Measurements from ENCODE around the gene VCL. TPM values are rescaled to one million over a fixed set of nuclear protein-coding genes. Genes with fewer than 3 reads are reported as not detected.

Gene VCL
- total RNA-seq, 4 donors from 2014 or later = 53.3 to 90.4 (median 63.1) TPM

GRCh38 chr10:73970845-73971244, 27.1 kb upstream of the VCL start:
- no peak for DNase-seq (ENCODE audit: low spot score in 2 of 2)
- intact Hi-C loops (cut with DNase I; ENCODE audit: low total_unique reads) = no loop called here
- 86 to 90% methylated on average over 2 of the region's 2 CpGs for WGBS, 2 donors
- TF ChIP-seq POLR2A (IDR thresholded peaks at IDR 0.05) (no peak), CTCF (IDR thresholded peaks at IDR 0.05) (no peak)
- H3K4me3 ChIP-seq (ENCODE audit: low read depth, poor library complexity, severe bottlenecking) = no peak overlapping the region

- TF ChIP-seq CTCF (IDR thresholded peaks at IDR 0.05) (no peak), POLR2A (IDR thresholded peaks at IDR 0.05) (no peak)
- no peak overlapping the region for H3K4me3 ChIP-seq (ENCODE audit: low read depth, poor library complexity, severe bottlenecking)
- DNase-seq (ENCODE audit: low spot score in 2 of 2) = peak in 1 of 2 donors; percentile 4
- intact Hi-C loops (cut with DNase I; ENCODE audit: low total_unique reads) = no loop called here
- 95 to 96% methylated on average over 2 of the region's 2 CpGs for WGBS, 2 donors
These were observed 26.1 kb upstream of the VCL start for GRCh38 chr10:73971636-73972354.

DNA sequence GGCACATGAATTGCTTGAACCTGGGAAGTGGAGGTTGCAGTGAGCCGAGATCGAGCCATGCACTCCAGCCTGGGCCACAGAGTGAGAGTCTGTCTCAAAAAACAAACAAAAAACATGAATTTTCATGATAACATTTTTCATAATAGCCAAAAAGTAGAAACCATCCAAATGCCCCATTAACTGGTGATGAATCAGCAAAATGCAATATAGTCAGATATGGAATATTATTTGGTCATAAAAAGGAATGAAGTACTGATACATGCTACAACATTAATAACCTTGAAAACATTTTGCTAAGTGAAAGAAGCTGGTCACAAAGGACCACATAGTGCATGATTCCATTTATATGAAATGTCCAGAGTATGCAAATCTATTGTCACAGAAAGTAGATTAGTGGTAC, 24.5 kb upstream of the VCL start:
- H3K4me3 ChIP-seq (ENCODE audit: low read depth, poor library complexity, severe bottlenecking) = no peak overlapping the region
- WGBS, 2 donors = 96 to 100% methylated on average over 2 of the region's 2 CpGs
- DNase-seq (ENCODE audit: low spot score in 2 of 2) = no peak
- TF ChIP-seq POLR2A (IDR thresholded peaks at IDR 0.05) (no peak), CTCF (IDR thresholded peaks at IDR 0.05) (no peak)
- intact Hi-C loops (cut with DNase I; ENCODE audit: low total_unique reads) = no loop called here

- intact Hi-C loops (cut with DNase I; ENCODE audit: low total_unique reads) = no loop called here
- no peak overlapping the region for H3K4me3 ChIP-seq (ENCODE audit: low read depth, poor library complexity, severe bottlenecking)
- TF ChIP-seq POLR2A (IDR thresholded peaks at IDR 0.05) = no peak
- DNase-seq (ENCODE audit: low spot score in 2 of 2) = no peak
- 82 to 84% methylated on average over 5 of the region's 5 CpGs for WGBS, 2 donors
These were observed 23.5 kb upstream of the VCL start for GRCh38 chr10:73974309-73974946.

DNA sequence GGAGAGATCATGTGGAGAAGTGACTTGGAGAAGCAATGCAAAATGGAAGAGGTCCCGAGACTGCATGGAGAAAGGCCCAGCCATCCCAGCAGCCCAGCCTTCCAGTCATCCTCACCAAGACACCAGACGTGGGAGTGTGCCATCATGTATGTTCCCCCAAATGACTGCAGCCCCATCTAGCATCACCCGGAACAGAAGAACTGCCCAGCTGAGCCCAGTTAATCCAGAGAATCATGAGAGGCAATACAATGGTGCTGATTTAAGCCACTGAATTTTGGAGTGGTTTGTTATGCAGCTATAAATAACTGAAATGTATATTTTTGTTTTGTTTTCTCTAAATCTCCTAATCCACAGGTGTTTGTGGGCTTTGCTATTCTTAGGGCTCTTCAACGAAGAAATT, 22.5 kb upstream of the VCL start:
- DNase-seq (ENCODE audit: low spot score in 2 of 2) = no peak
- H3K4me3 ChIP-seq (ENCODE audit: low read depth, poor library complexity, severe bottlenecking) = no peak overlapping the region
- intact Hi-C loops (cut with DNase I; ENCODE audit: low total_unique reads) = no loop called here
- no peak for TF ChIP-seq CTCF (IDR thresholded peaks at IDR 0.05)
- no peak for TF ChIP-seq POLR2A (IDR thresholded peaks at IDR 0.05)
- 91 to 93% methylated on average over 4 of the region's 4 CpGs for WGBS, 2 donors

- 67 to 70% methylated on average over 4 of the region's 4 CpGs for WGBS, 2 donors
- intact Hi-C loops (cut with DNase I; ENCODE audit: low total_unique reads) = no loop called here
- DNase-seq (ENCODE audit: low spot score in 2 of 2) = no peak
- no peak overlapping the region for H3K4me3 ChIP-seq (ENCODE audit: low read depth, poor library complexity, severe bottlenecking)
- TF ChIP-seq POLR2A (IDR thresholded peaks at IDR 0.05) (no peak), CTCF (IDR thresholded peaks at IDR 0.05) (no peak)
These were observed 18.6 kb upstream of the VCL start for GRCh38 chr10:73979141-73979808.
